ENCODE results near the gene AMOTL1. TPM values are rescaled to one million over a fixed set of nuclear protein-coding genes. Genes with fewer than 3 reads are reported as not detected.

AMOTL1 gene
- total RNA-seq, 1 experiment from 2014 or later: 32.6 TPM

DNA sequence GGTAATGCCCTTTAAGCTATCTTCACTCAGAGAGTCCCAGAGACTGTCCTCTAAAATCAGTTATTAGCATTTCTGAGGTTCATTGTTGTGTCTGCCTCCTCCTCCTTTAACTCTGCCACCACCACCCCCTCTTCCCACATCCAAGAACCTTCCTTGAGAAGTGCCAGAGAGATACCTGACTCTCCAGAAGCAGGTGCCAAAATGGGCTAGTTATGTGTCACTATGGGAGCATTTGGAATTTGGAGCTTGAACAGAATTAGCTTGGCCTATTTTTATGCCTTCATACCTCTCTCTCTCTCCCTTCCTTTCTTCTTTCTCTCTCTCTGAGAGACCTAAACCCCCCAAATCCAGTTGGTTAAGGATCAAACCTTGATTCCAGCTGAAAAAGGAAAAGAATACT lies 75.9 kb downstream of the AMOTL1 start:
- DNase-seq (no peak), ATAC-seq (no peak)
- CTCF ChIA-PET: no interaction called here
- Histone ChIP-seq H3K27me3 (ENCODE audit: low read length) (no peaks in the 10 kb centered on the region), H3K9me2 (replicated peaks; ENCODE audit: low read length) (no peaks in the 10 kb centered on the region), H3K9me3 (ENCODE audit: low read length) (no peaks in the 10 kb centered on the region), H3K9ac (ENCODE audit: low read length) (no peak overlapping the region), H3K27ac (ENCODE audit: low read length) (no peak overlapping the region), H2AFZ (ENCODE audit: low read length) (no peak overlapping the region), H3K4me1 (ENCODE audit: insufficient read depth, low read length) (peaks cover 16% of the 10 kb centered on the region), H3K36me3 (ENCODE audit: low read depth, low read length) (peaks cover 17% of the 10 kb centered on the region), H4K20me1 (ENCODE audit: low read length) (peaks cover 6% of the 10 kb centered on the region; the same call in 1 of the 2 replicates), H3K4me3 (ENCODE audit: low read length) (no peak overlapping the region), H3K79me2 (ENCODE audit: low read length) (no peaks in the 10 kb centered on the region), H3F3A (ENCODE audit: low read length, unreplicated experiment) (no peaks in the 10 kb centered on the region), H3K4me2 (ENCODE audit: low read length) (no peak overlapping the region)
- no TSS peak for BruUV-seq (replicated peaks)
- no peak for TF ChIP-seq CTCF (conservative IDR thresholded peaks at IDR 0.05; ENCODE audit: low read depth, low read length)
- intact Hi-C loops (cut with micrococcal nuclease): loop anchor here (2.0 kb wide), 1 partner anchor 37 kb away; no protein-coding TSS in a partner anchor
- POLR2A ChIA-PET (ENCODE audit: unreplicated experiment): no interaction called here

DNA sequence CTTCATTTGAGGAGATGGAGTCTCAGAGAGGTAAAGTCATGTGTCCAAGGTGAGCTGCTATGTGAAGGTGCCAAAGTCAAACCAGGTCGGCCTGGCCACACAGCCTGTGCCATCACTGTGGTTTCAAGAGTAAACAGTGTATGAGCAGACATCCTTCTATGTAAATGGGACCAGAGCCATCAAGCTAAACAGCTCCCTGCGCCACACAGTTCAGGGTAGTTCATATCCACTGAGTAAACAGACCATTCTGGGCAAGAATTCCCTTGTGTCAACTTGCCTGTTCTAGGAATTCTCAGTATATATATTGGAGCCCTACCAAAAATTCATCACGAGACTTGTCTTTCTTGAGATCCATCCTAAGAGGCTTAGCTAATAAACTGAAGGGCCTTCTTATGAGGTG lies 77.5 kb downstream of the AMOTL1 start:
- DNase-seq: peak; percentile 93
- Histone ChIP-seq H3K27ac (ENCODE audit: low read length) (0 out of 2 replicates have a peak overlapping the region, but pooled peaks have one; percentile 3), H3K9ac (ENCODE audit: low read length) (no peak overlapping the region), H3K9me2 (replicated peaks; ENCODE audit: low read length) (no peaks in the 10 kb centered on the region), H3K9me3 (ENCODE audit: low read length) (no peaks in the 10 kb centered on the region), H4K20me1 (ENCODE audit: low read length) (peaks cover 6% of the 10 kb centered on the region; the same call in 1 of the 2 replicates), H3K4me2 (ENCODE audit: low read length) (peak overlapping the region; percentile 22), H3F3A (ENCODE audit: low read length, unreplicated experiment) (no peaks in the 10 kb centered on the region), H3K27me3 (ENCODE audit: low read length) (no peaks in the 10 kb centered on the region), H3K79me2 (ENCODE audit: low read length) (no peaks in the 10 kb centered on the region), H3K36me3 (ENCODE audit: low read depth, low read length) (peaks cover 15% of the 10 kb centered on the region; the same call in 1 of the 2 replicates), H3K4me3 (ENCODE audit: low read length) (no peak overlapping the region), H2AFZ (ENCODE audit: low read length) (no peak overlapping the region), H3K4me1 (ENCODE audit: insufficient read depth, low read length) (peaks cover 16% of the 10 kb centered on the region)
- ChIA-PET POLR2A (ENCODE audit: unreplicated experiment) (interaction anchor here (0.5 to 0.9 kb wide), 4 partner anchors 13 to 108 kb away, joined by 3 to 12 read pairs (median 8); no protein-coding TSS in a partner anchor), CTCF (interaction anchor here (0.6 to 1.6 kb wide), 5 partner anchors 17 to 223 kb away, joined by 3 to 10 read pairs (median 5); no protein-coding TSS in a partner anchor)
- ATAC-seq: peak; percentile 100
- TF ChIP-seq CTCF (conservative IDR thresholded peaks at IDR 0.05; ENCODE audit: low read depth, low read length): no peak
- no peak for TF ChIP-seq EZH2 (IDR thresholded peaks at IDR 0.05; ENCODE audit: low read length, unreplicated experiment)
- no peak for TF ChIP-seq EZH2phosphoT487 (IDR thresholded peaks at IDR 0.05; ENCODE audit: borderline replicate concordance, low read length)
- no TSS peak for BruUV-seq (replicated peaks)
- intact Hi-C loops (cut with micrococcal nuclease): loop anchor here (1.0 to 2.0 kb wide), 3 partner anchors 9 to 57 kb away; no protein-coding TSS in a partner anchor

- Histone ChIP-seq H4K20me1 (ENCODE audit: low read length) (peaks cover 6% of the 10 kb centered on the region; the same call in 1 of the 2 replicates), H3F3A (ENCODE audit: low read length, unreplicated experiment) (peaks cover 3% of the 10 kb centered on the region), H3K27ac (ENCODE audit: low read length) (no peak overlapping the region), H3K9me2 (replicated peaks; ENCODE audit: low read length) (no peaks in the 10 kb centered on the region), H3K4me2 (ENCODE audit: low read length) (no peak overlapping the region), H3K9ac (ENCODE audit: low read length) (no peak overlapping the region), H3K9me3 (ENCODE audit: low read length) (no peaks in the 10 kb centered on the region), H3K79me2 (ENCODE audit: low read length) (no peaks in the 10 kb centered on the region), H3K36me3 (ENCODE audit: low read depth, low read length) (peaks cover 34% of the 10 kb centered on the region), H3K27me3 (ENCODE audit: low read length) (no peaks in the 10 kb centered on the region), H2AFZ (ENCODE audit: low read length) (no peak overlapping the region), H3K4me3 (ENCODE audit: low read length) (no peak overlapping the region), H3K4me1 (ENCODE audit: insufficient read depth, low read length) (peaks cover 15% of the 10 kb centered on the region)
- POLR2A ChIA-PET (ENCODE audit: unreplicated experiment): no interaction called here
- TF ChIP-seq EZH2phosphoT487 (IDR thresholded peaks at IDR 0.05; ENCODE audit: borderline replicate concordance, low read length) (no peak), EZH2 (IDR thresholded peaks at IDR 0.05; ENCODE audit: low read length, unreplicated experiment) (no peak), CTCF (conservative IDR thresholded peaks at IDR 0.05; ENCODE audit: low read depth, low read length) (no peak)
- CTCF ChIA-PET: no interaction called here
- DNase-seq: no peak
- intact Hi-C loops (cut with micrococcal nuclease): no loop called here
- ATAC-seq: no peak
- no TSS peak for BruUV-seq (replicated peaks)
These were observed 81.7 kb downstream of the AMOTL1 start for GRCh38 chr11:94849839-94850238.
